Breast epithelium (tissue), 4 donors: ENCODE measurements around the gene PPP1R3E. TPM values are rescaled to one million over a fixed set of nuclear protein-coding genes. Genes with fewer than 3 reads are reported as not detected.

ENCODE experiments used
- DNase-seq, 2 donors: peaks; one replicate each; pipeline ENCODE4 v3.0.0-alpha.2; 2019; ENCODE audit warnings: low spot score in 2 of 2
- H3K27ac ChIP-seq, 2 donors: fragments of 200-600 bp; sonication (generic) in 1 of 2; one replicate each; pipeline ENCODE4 v1.5.1; 2016 to 2019; ENCODE audit warnings: mild to moderate bottlenecking in 1 of 2
- H3K27me3 ChIP-seq, 2 donors: fragments of 200-600 bp; sonication (generic) in 1 of 2; one replicate each; pipeline versions ENCODE4 v1.5.1 to v1.6.0; 2017 to 2019; ENCODE audit warnings: control low read depth in 1 of 2, mild to moderate bottlenecking in 1 of 2
- H3K36me3 ChIP-seq: fragments of 200-600 bp; one replicate; pipeline ENCODE4 v1.5.1; 2019
- H3K4me1 ChIP-seq, 2 donors: fragments of 200-600 bp; sonication (generic); one replicate each; pipeline ENCODE4 v1.5.1; 2016 to 2019; ENCODE audit warnings: control low read depth in 1 of 2
- H3K4me3 ChIP-seq, 3 donors: fragments of 200-600 bp; sonication (generic); 1 replicate in 2 of 3; 2 replicates in 1 of 3; pipeline ENCODE4 v1.5.1; 2016 to 2019; ENCODE audit warnings: mild to moderate bottlenecking in 3 of 3, moderate library complexity in 2 of 3
- H3K9me3 ChIP-seq, 2 donors: fragments of 200-600 bp; sonication (generic) in 1 of 2; one replicate each; pipeline ENCODE4 v1.5.1; 2016 to 2019; ENCODE audit warnings: control low read depth in 1 of 2
- CTCF ChIP-seq, 3 donors: fragments of 450-650 bp; IDR thresholded peaks; one replicate each; pipeline ENCODE4 v1.5.1; 2016 to 2017; ENCODE audit warnings: antibody characterized with exemption in 3 of 3, mild to moderate bottlenecking in 3 of 3, moderate library complexity in 3 of 3
- POLR2A ChIP-seq: fragments of 450-650 bp; IDR thresholded peaks from one replicate; pipeline ENCODE4 v1.6.1; 2016; ENCODE audit warnings: antibody characterized with exemption, mild to moderate bottlenecking, moderate library complexity
- POLR2AphosphoS5 ChIP-seq, 3 donors: sonication (generic); formaldehyde crosslinking; IDR thresholded peaks; one replicate each; pipeline ENCODE4 v1.6.1; 2017; ENCODE audit warnings: antibody characterized with exemption in 3 of 3
- intact Hi-C: fragments of 100-400 bp; cut with DNase I; formaldehyde crosslinking; loops from one replicate; pipeline ENCODE4 v1.15.1; 2023; ENCODE audit warnings: low total_unique reads
- total RNA-seq, 3 donors: library from RNA; depleted of rRNA; stranded (reverse); fragments of >200 nt; gene quantifications; one replicate each; pipeline ENCODE4 v1.1.0, GENCODE V29; 2016

The PPP1R3E gene
- total RNA-seq, 3 donors from 2014 or later, result 8.2 to 11.6 (median 9.4) TPM

GRCh38 chr14:23347406-23348296, 45.0 kb upstream of the PPP1R3E start:
- Histone ChIP-seq H3K4me1 (no peaks in the 10 kb centered on the region), H3K9me3 (no peaks in the 10 kb centered on the region), H3K27ac (no peak overlapping the region), H3K4me3 (no peak overlapping the region), H3K27me3 (no peaks in the 10 kb centered on the region), H3K36me3 (no peaks in the 10 kb centered on the region)
- TF ChIP-seq CTCF (IDR thresholded peaks at IDR 0.05) (no peak), POLR2AphosphoS5 (IDR thresholded peaks at IDR 0.05) (no peak), POLR2A (no peak)
- no peak for DNase-seq
- intact Hi-C loops, result no loop called here

DNA sequence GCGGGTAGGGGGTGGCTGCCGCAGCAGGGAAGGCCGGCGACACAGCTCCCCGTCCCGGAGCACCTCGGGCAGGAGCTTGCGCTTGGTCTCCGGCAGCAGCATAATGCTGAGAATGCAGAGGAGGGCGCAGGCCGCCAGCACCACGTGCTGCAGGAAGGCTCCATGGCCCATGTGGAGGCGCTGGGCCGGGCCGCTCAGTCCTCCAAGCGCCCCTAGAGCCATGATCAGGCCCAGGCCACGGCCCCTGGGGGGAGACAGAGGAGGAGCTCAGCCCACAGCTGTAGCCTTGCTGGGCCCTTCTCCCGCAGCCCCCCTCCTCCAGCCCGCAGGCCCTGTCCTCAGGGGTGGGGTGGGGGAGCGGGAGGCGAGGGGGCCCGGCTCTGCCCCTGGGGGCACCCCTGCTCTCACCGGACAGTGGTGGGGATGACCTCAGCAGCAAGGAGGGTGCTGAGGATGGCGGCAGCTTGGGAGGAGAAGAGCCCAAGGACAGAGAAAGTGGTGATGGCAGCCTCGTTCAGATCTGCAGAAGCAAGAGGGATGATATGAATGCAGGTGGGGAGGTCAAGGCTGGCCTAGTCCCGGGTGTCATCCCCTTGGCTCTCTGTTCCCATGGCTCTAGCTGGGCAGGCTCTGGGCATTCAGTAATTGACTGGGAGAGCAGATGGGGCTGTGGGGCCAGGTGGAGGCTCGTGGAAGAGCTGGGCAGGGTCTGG, 44.2 kb upstream of the PPP1R3E start:
- Histone ChIP-seq H3K9me3 (no peaks in the 10 kb centered on the region), H3K4me1 (no peaks in the 10 kb centered on the region), H3K27ac (no peak overlapping the region), H3K27me3 (no peaks in the 10 kb centered on the region), H3K4me3 (no peak overlapping the region), H3K36me3 (no peaks in the 10 kb centered on the region)
- no peak for TF ChIP-seq POLR2A
- no peak for TF ChIP-seq CTCF (IDR thresholded peaks at IDR 0.05)
- no peak for TF ChIP-seq POLR2AphosphoS5 (IDR thresholded peaks at IDR 0.05)
- intact Hi-C loops, result no loop called here
- DNase-seq, result no peak

DNA sequence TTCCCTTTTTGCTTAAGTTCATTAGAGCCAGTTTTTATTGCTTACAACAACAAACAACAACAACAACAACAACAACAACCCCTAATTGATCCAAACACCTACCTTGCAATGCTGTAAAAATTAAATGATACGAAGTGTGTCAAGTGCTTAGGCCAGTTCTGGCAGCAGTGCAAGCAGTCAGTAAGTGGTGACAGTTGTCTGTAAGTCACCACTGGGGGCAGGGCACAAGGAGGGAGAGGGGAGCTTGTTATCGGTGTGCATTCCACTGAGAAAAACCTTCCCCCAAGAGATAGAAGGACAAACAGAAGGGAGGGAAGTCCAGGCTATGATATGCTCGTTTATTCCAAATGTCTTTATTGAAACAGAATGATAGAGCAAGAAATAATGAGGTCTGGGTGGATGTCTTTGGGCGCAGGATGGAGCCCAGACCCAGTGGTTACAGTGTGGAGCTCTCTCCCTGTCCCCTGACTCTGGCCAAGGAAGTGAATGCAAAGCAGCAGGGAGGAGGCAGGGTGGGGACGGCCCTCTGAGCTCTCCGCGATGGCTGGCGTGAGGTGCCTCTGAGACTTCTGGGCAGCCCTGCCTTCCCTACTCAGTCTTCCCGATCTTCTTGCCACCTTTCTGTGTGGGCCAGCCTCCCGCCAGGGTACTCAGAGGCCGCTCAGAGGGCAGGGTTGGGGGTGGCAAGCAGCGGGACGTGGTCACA, 43.5 kb upstream of the PPP1R3E start:
- H3K27ac ChIP-seq, result no peak overlapping the region
- no peak overlapping the region for H3K4me3 ChIP-seq
- TF ChIP-seq POLR2A (no peak), CTCF (IDR thresholded peaks at IDR 0.05) (no peak), POLR2AphosphoS5 (IDR thresholded peaks at IDR 0.05) (no peak)
- no peaks in the 10 kb centered on the region for H3K27me3 ChIP-seq
- H3K9me3 ChIP-seq, result no peaks in the 10 kb centered on the region
- H3K4me1 ChIP-seq, result no peaks in the 10 kb centered on the region
- intact Hi-C loops, result no loop called here
- no peak for DNase-seq
- H3K36me3 ChIP-seq, result no peaks in the 10 kb centered on the region

DNA sequence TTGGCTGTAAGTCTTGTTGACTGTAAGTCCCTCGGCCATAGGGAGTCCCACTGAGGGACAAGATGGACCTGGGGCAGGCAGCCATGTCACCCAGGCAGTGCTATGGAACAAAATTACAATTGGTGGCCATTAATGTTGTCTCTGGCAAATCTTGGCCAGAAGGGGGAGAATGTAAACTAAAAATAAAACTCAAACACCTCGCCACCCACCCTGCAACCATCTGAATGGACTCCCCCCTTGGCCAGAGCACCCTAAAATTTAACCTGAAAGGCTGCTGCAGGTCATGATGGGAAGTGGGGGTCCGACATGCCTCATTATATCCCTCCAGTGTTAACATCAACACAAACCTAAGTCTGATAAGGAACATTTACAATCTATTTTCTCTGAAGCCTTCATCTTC, 41.8 kb upstream of the PPP1R3E start:
- Histone ChIP-seq H3K4me1 (no peaks in the 10 kb centered on the region), H3K27ac (no peak overlapping the region), H3K36me3 (no peaks in the 10 kb centered on the region), H3K27me3 (no peaks in the 10 kb centered on the region), H3K4me3 (no peak overlapping the region), H3K9me3 (no peaks in the 10 kb centered on the region)
- intact Hi-C loops, result no loop called here
- TF ChIP-seq CTCF (IDR thresholded peaks at IDR 0.05), result no peak
- TF ChIP-seq POLR2AphosphoS5 (IDR thresholded peaks at IDR 0.05), result no peak
- TF ChIP-seq POLR2A, result no peak
- DNase-seq, result no peak
